GM12878 (cell line): Measurements from ENCODE around the gene SLC24A3. TPM values are rescaled to one million over a fixed set of nuclear protein-coding genes. Genes with fewer than 3 reads are reported as not detected.

Experiments used
- ATAC-seq: fragments of 200-7000 bp; cut with Tn5 transposase; 3 replicates; pipeline ENCODE4 v1.9.1; 2020; ENCODE audit warnings: mild to moderate bottlenecking, moderate library complexity
- BruUV-seq: library from RNA; stranded (reverse); fragments of 400-500 nt; replicated peaks from 2 replicates; lab custom pipeline; 2021; lab: Mats Ljungman, UMichigan
- CTCF ChIA-PET: fragments of 300-600 bp; sonication (Branson Sonifier 250); formaldehyde crosslinking; extraction: SDS; loops from one replicate; lab custom pipeline; 2021; ENCODE audit warnings: inconsistent platforms; lab: Yijun Ruan, JAX
- POLR2A ChIA-PET: fragments of 350-600 bp; formaldehyde crosslinking; extraction: SDS; loops from one replicate; lab custom pipeline; 2021; ENCODE audit warnings: inconsistent platforms; lab: Charles Lee
- RAD21 ChIA-PET: fragments of 300-600 bp; sonication (Branson Sonifier 250); formaldehyde crosslinking; loops from one replicate; lab custom pipeline; 2023; ENCODE audit warnings: antibody characterized with exemption; ENCODE audit not compliant: unreplicated experiment; lab: Charles Lee
- SMC1A ChIA-PET: fragments of 300-600 bp; sonication (Branson Sonifier 250); formaldehyde crosslinking; loops from one replicate; lab custom pipeline; 2023; ENCODE audit not compliant: unreplicated experiment, uncharacterized antibody; lab: Charles Lee
- DNase-seq: peaks from one replicate; pipeline ENCODE4 v3.0.0-alpha.2; 2011; ENCODE audit warnings: low read depth, low spot score
- FAIRE-seq: peaks from 3 replicates; lab custom pipeline; 2011; peaks lifted over from hg19 to GRCh38; lab: Jason Lieb, UNC
- H2AFZ ChIP-seq: 2 replicates; pipeline ENCODE4 v1.6.0; 2011; ENCODE audit warnings: low read depth, low read length, control low read depth; ENCODE audit not compliant: control insufficient read depth
- H3K27ac ChIP-seq: 2 replicates; pipeline ENCODE4 v1.5.1; 2011; ENCODE audit warnings: control low read depth; ENCODE audit not compliant: control insufficient read depth, insufficient read depth
- H3K27me3 ChIP-seq, 2 experiments: replicated peaks in 1 of 2; 2 replicates each; pipeline versions ENCODE4 v1.6.0 to v1.6.1; 2011; ENCODE audit warnings: low read length in 1 of 2; ENCODE audit not compliant: control insufficient read depth in 2 of 2, insufficient read depth in 2 of 2
- H3K36me3 ChIP-seq, 2 experiments: 2 replicates each; pipeline ENCODE4 v1.5.1; 2011; ENCODE audit warnings: low read length in 1 of 2; ENCODE audit not compliant: control insufficient read depth in 2 of 2, insufficient read depth in 2 of 2
- H3K4me1 ChIP-seq: 2 replicates; pipeline ENCODE4 v1.6.1; 2011; ENCODE audit warnings: mild to moderate bottlenecking, low read length, moderate library complexity, mixed read lengths; ENCODE audit not compliant: control insufficient read depth, insufficient read depth
- H3K4me2 ChIP-seq: 2 replicates; pipeline ENCODE4 v1.6.0; 2011; ENCODE audit warnings: control low read depth; ENCODE audit not compliant: control insufficient read depth, insufficient read depth
- H3K4me3 ChIP-seq: fragments of 200-600 bp; sonication (generic); 2 replicates; pipeline ENCODE4 v1.5.1; 2016
- H3K79me2 ChIP-seq: 2 replicates; pipeline ENCODE4 v1.6.0; 2011; ENCODE audit warnings: low read length; ENCODE audit not compliant: control insufficient read depth, insufficient read depth
- H3K9ac ChIP-seq: 2 replicates; pipeline ENCODE4 v1.8.0; 2011; ENCODE audit warnings: low read length, control low read depth, mixed read lengths; ENCODE audit not compliant: control insufficient read depth, insufficient read depth
- H3K9me3 ChIP-seq: replicated peaks from 3 replicates; pipeline ENCODE4 v1.5.1; 2011; ENCODE audit warnings: mild to moderate bottlenecking, low read length; ENCODE audit not compliant: control insufficient read depth, insufficient read depth
- H4K20me1 ChIP-seq: 2 replicates; pipeline ENCODE4 v1.6.0; 2011; ENCODE audit not compliant: control insufficient read depth, insufficient read depth
- ASH2L ChIP-seq: fragments of 300-600, 200-600 bp; sonication (generic); IDR thresholded peaks from 2 replicates; pipeline ENCODE4 v1.6.1; 2017; ENCODE audit warnings: low read depth, mild to moderate bottlenecking, borderline replicate concordance
- CHD4 ChIP-seq: fragments of 200-600 bp; sonication (generic); IDR thresholded peaks from 2 replicates; pipeline ENCODE4 v1.6.1; 2016; ENCODE audit warnings: mild to moderate bottlenecking
- CREM ChIP-seq: IDR thresholded peaks from 2 replicates; pipeline ENCODE4 v1.6.1; 2014; ENCODE audit warnings: antibody characterized with exemption, low read depth
- TBL1XR1 ChIP-seq: IDR thresholded peaks from 2 replicates; pipeline ENCODE4 v1.6.1; 2012; ENCODE audit warnings: low read depth, low read length, improper control_type of control experiment
- WGBS: methylation state at CpG from one replicate; pipeline ENCODE4 v1.1.6; 2016; ENCODE audit warnings: low lambda C conversion rate; ENCODE audit not compliant: insufficient replicate concordance, insufficient coverage; ENCODE audit errors: missing lambda C conversion rate; 5-methylcytosine and 5-hydroxymethylcytosine counted together
- in situ Hi-C: fragments of 300-500 bp; cut with MboI; formaldehyde crosslinking; loops from 9 replicates; pipeline ENCODE4 v1.14.3; 2018; ENCODE audit warnings: mixed read lengths
- intact Hi-C: fragments of 100-400 bp; cut with micrococcal nuclease; formaldehyde crosslinking; loops from one replicate; pipeline ENCODE4 v1.14.2; 2022; ENCODE audit not compliant: unreplicated experiment
- polyA plus RNA-seq, 11 experiments: library from polyadenylated mRNA; depleted of rRNA in 4 of 11; unstranded in 6 of 11; stranded (reverse) in 5 of 11; fragments of >200 nt; fragmentation: Nextera tagmentation in 4 of 11; fragmentation: Illumina TruSeq in 1 of 11; extraction: Ambion mirVana in 4 of 11; extraction: Trizol in 1 of 11; gene quantifications; 1 replicate in 1 of 11; 2 replicates in 10 of 11; pipeline versions ENCODE4 v1.2.1 to v1.2.3, GENCODE V29; 2011 to 2016; ENCODE audit warnings: inconsistent platforms in 2 of 11, missing spikeins in 2 of 11, low read depth in 1 of 11
- total RNA-seq, 4 experiments: library from RNA; depleted of rRNA in 3 of 4; stranded (reverse); fragments of >200 nt in 3 of 4; fragmentation: Illumina TruSeq in 1 of 4; extraction: Trizol in 1 of 4; gene quantifications; 2 replicates each; pipeline versions ENCODE4 v1.2.1 to v1.2.3, GENCODE V29; 2013 to 2021

Gene SLC24A3
- total and polyA plus RNA-seq, 10 of the 15 experiments (the other 5 are each of a cell fraction or from before 2014, with no cell fraction given), result 0.04 TPM; not detected in 9

DNA sequence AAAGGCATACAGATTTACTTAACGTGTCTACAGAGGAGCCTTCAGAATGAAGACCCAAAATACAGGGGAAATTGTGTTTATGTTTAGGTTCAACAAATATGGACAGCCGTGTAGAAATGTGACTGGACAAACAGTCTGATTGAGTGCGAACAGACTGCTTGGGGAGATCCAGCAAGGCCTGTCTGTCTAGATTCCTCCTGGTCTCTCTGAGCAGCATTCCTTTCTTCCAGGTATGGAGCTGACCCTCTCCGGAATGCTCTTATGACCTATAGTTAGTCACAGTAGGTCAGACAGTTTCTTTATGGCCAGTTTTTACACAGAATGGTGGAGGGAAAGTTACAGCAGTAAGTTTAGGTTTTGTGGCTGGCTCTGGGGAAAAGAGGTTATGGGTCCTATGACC, 554.6 kb downstream of the SLC24A3 start:
- Histone ChIP-seq H3K9ac (no peak overlapping the region), H3K79me2 (no peaks in the 10 kb centered on the region), H3K27me3 (peaks cover 1 to 7% of the 10 kb centered on the region in 2 experiments), H3K4me2 (no peak overlapping the region), H4K20me1 (no peaks in the 10 kb centered on the region), H3K36me3 (no peaks in the 10 kb centered on the region), H3K4me3 (no peak overlapping the region), H3K9me3 (no peaks in the 10 kb centered on the region), H3K4me1 (no peaks in the 10 kb centered on the region), H3K27ac (no peak overlapping the region), H2AFZ (no peak overlapping the region)
- BruUV-seq, result no TSS peak
- TF ChIP-seq CHD4 (no peak), ASH2L (no peak), CREM (no peak)
- SMC1A ChIA-PET, result interaction anchor here (1.0 to 1.2 kb wide), 2 partner anchors 8 to 16 kb away, joined by 3 read pairs; no protein-coding TSS in a partner anchor
- 49% methylated on average over 4 of the region's 4 CpGs for WGBS
- CTCF ChIA-PET, result interaction anchor here (1.4 kb wide), 1 partner anchor 74 kb away, joined by 3 read pairs; no protein-coding TSS in a partner anchor
- DNase-seq, result no peak
- POLR2A ChIA-PET, result no interaction called here
- FAIRE-seq, result no peak
- in situ Hi-C loops (no loop called here), intact Hi-C loops (no loop called here)
- RAD21 ChIA-PET, result interaction anchor here (1.3 kb wide), 1 partner anchor 74 kb away, joined by 4 read pairs; no protein-coding TSS in a partner anchor
- no peak for ATAC-seq

DNA sequence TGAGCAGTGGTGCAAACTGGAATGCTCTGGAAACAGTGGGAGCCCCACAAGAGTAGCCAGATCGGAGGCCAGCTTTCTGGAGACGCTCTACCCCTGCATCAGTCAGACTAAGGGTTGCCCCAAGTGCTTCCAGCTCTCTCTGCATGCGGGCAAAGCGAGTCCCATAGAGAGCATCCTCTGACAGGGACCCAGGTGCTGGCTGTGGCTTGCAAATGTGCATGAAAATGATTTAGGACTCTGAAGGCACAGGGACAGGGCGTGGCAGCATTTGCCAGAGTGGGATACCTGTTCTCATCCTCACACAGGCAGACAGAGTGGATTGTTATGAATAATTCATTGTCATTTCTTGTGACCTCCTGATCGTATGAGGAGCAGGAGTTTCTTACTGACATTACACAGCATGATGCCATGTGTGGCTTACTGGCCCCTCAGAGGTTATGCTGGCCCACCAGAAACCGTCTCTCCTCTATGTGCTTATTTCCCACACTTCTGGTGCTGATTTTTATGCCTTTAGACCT, 555.9 kb downstream of the SLC24A3 start:
- H3K9ac ChIP-seq, result no peak overlapping the region
- H3K4me3 ChIP-seq, result no peak overlapping the region
- H3K27me3 ChIP-seq, result peaks cover 3 to 7% of the 10 kb centered on the region in 2 experiments
- no peak overlapping the region for H2AFZ ChIP-seq
- H3K79me2 ChIP-seq, result no peaks in the 10 kb centered on the region
- CTCF ChIA-PET, result no interaction called here
- intact Hi-C loops, result no loop called here
- H3K27ac ChIP-seq, result no peak overlapping the region
- H3K4me2 ChIP-seq, result no peak overlapping the region
- 26% methylated on average over 7 of the region's 7 CpGs for WGBS
- ATAC-seq, result no peak
- H4K20me1 ChIP-seq, result no peaks in the 10 kb centered on the region
- no peaks in the 10 kb centered on the region for H3K4me1 ChIP-seq
- no peak for TF ChIP-seq TBL1XR1
- TF ChIP-seq, all 136 proteins: peak for 0
- ChIA-PET SMC1A (interaction anchor here (2.4 kb wide), 1 partner anchor 31 kb away, joined by 5 read pairs; no protein-coding TSS in a partner anchor), POLR2A (no interaction called here), RAD21 (no interaction called here)
- DNase-seq (no peak), FAIRE-seq (no peak)
- no TSS peak for BruUV-seq
- H3K36me3 ChIP-seq, result no peaks in the 10 kb centered on the region
- in situ Hi-C loops, result no loop called here
- H3K9me3 ChIP-seq, result no peaks in the 10 kb centered on the region
